ENCODE measurements around the gene MOBP. TPM values are rescaled to one million over a fixed set of nuclear protein-coding genes. Genes with fewer than 3 reads are reported as not detected.

The MOBP gene
- polyA plus RNA-seq, 1 donor (not counting 4 experiments of a cell fraction or from before 2014, with no cell fraction given), result not detected

DNA sequence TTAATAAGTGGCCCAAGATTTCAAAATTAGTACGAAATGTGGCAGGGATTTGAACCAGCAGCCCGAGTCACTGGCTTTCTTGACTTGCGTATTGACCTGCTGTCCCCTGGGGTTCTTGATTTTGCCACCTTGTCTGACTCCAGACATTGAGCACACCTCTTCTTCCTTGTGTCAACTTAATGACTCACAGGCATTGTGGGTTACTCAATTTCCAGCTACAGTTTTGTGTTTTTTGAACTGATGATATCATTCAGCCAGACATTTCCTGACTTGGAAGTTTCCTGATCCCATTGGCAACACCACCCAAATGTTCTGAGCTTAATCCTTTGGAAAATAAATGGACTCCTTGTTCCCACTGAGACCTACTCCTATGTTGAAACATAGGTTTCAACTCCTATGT is 64.2 kb downstream of the MOBP start:
- no peaks in the 10 kb centered on the region for H3K9me3 ChIP-seq (ENCODE audit: control insufficient read depth, low read depth, low read length)
- no peak overlapping the region for H3K27ac ChIP-seq (ENCODE audit: control insufficient read depth, insufficient read depth, low read length)
- H3K9ac ChIP-seq (ENCODE audit: control insufficient read depth, extremely low read depth, insufficient read depth, low read length), result no peak overlapping the region
- no peaks in the 10 kb centered on the region for H3K79me2 ChIP-seq (ENCODE audit: control insufficient read depth, insufficient read depth, low read length)
- no peaks in the 10 kb centered on the region for H3K27me3 ChIP-seq (ENCODE audit: control insufficient read depth, extremely low read depth, insufficient read depth, low read length)
- FAIRE-seq (no peak), DNase-seq (ENCODE audit: low read depth, low spot score) (no peak)
- H3K4me1 ChIP-seq (ENCODE audit: control insufficient read depth, extremely low read depth, insufficient read depth, low read length), result peaks cover 7% of the 10 kb centered on the region
- H4K20me1 ChIP-seq (ENCODE audit: control insufficient read depth, extremely low read depth, insufficient read depth, low read length), result no peaks in the 10 kb centered on the region
- no peaks in the 10 kb centered on the region for H3K36me3 ChIP-seq (ENCODE audit: control insufficient read depth in 2 of 2, extremely low read depth in 1 of 2, insufficient read depth in 2 of 2, low read length in 2 of 2)
- TF ChIP-seq EZH2 (IDR thresholded peaks at IDR 0.05; ENCODE audit: low read length) (no peak), CTCF (optimal IDR thresholded peaks at IDR 0.05 in 1 of 3, IDR thresholded peaks at IDR 0.05 in 1 of 3, conservative IDR thresholded peaks at IDR 0.05 in 1 of 3; ENCODE audit: extremely low read depth in 1 of 3, insufficient read depth in 2 of 3, low read length in 3 of 3) (no peak)
- no peak overlapping the region for H2AFZ ChIP-seq (ENCODE audit: control insufficient read depth, low read length)
- no peak overlapping the region for H3K4me2 ChIP-seq (ENCODE audit: control insufficient read depth, extremely low read depth, insufficient read depth, low read depth, low read length)
- no peak overlapping the region for H3K4me3 ChIP-seq (ENCODE audit: control insufficient read depth in 2 of 3, extremely low read depth in 1 of 3, insufficient read depth in 2 of 3, low read depth in 1 of 3, low read length in 3 of 3)
- dilution Hi-C loops (cut with MboI; ENCODE audit: extremely low pct_ligation_motif_present, low sequenced_read_pairs), result no loop called here
- H3K9me1 ChIP-seq (ENCODE audit: control insufficient read depth, extremely low read depth, insufficient read depth, low read length), result no peaks in the 10 kb centered on the region

GRCh38 chr3:39532777-39533176 is 65.3 kb downstream of the MOBP start:
- DNase-seq (ENCODE audit: low read depth, low spot score), result no peak
- no peaks in the 10 kb centered on the region for H3K36me3 ChIP-seq (ENCODE audit: control insufficient read depth in 2 of 2, extremely low read depth in 1 of 2, insufficient read depth in 2 of 2, low read length in 2 of 2)
- no peaks in the 10 kb centered on the region for H3K27me3 ChIP-seq (ENCODE audit: control insufficient read depth, extremely low read depth, insufficient read depth, low read length)
- H3K4me1 ChIP-seq (ENCODE audit: control insufficient read depth, extremely low read depth, insufficient read depth, low read length), result peaks cover 7% of the 10 kb centered on the region
- no peaks in the 10 kb centered on the region for H3K79me2 ChIP-seq (ENCODE audit: control insufficient read depth, insufficient read depth, low read length)
- no peaks in the 10 kb centered on the region for H3K9me1 ChIP-seq (ENCODE audit: control insufficient read depth, extremely low read depth, insufficient read depth, low read length)
- no peaks in the 10 kb centered on the region for H3K9me3 ChIP-seq (ENCODE audit: control insufficient read depth, low read depth, low read length)
- no peak overlapping the region for H3K27ac ChIP-seq (ENCODE audit: control insufficient read depth, insufficient read depth, low read length)
- H3K4me2 ChIP-seq (ENCODE audit: control insufficient read depth, extremely low read depth, insufficient read depth, low read depth, low read length), result no peak overlapping the region
- H3K4me3 ChIP-seq (ENCODE audit: control insufficient read depth in 2 of 3, extremely low read depth in 1 of 3, insufficient read depth in 2 of 3, low read depth in 1 of 3, low read length in 3 of 3), result no peak overlapping the region
- FAIRE-seq, result no peak
- no peaks in the 10 kb centered on the region for H4K20me1 ChIP-seq (ENCODE audit: control insufficient read depth, extremely low read depth, insufficient read depth, low read length)
- TF ChIP-seq CTCF (optimal IDR thresholded peaks at IDR 0.05 in 1 of 3, IDR thresholded peaks at IDR 0.05 in 1 of 3, conservative IDR thresholded peaks at IDR 0.05 in 1 of 3; ENCODE audit: extremely low read depth in 1 of 3, insufficient read depth in 2 of 3, low read length in 3 of 3), result no peak
- TF ChIP-seq EZH2 (IDR thresholded peaks at IDR 0.05; ENCODE audit: low read length), result no peak
- H3K9ac ChIP-seq (ENCODE audit: control insufficient read depth, extremely low read depth, insufficient read depth, low read length), result no peak overlapping the region
- H2AFZ ChIP-seq (ENCODE audit: control insufficient read depth, low read length), result no peak overlapping the region
- dilution Hi-C loops (cut with MboI; ENCODE audit: extremely low pct_ligation_motif_present, low sequenced_read_pairs), result no loop called here
